NCI-H510A treated with DMSO at 0.1 percent for 48 hours (cell line): Measurements from ENCODE around the gene AP4E1.
"Not testable (repeated sequence)": the region's sequence is repeated elsewhere in the genome, so short reads cannot be mapped to it uniquely, and the experiment has no call there.

Source experiments
- DNase-seq: peaks from one replicate; lab custom pipeline; 2025; lab: John Stamatoyannopoulos, UW

AP4E1 gene

DNA sequence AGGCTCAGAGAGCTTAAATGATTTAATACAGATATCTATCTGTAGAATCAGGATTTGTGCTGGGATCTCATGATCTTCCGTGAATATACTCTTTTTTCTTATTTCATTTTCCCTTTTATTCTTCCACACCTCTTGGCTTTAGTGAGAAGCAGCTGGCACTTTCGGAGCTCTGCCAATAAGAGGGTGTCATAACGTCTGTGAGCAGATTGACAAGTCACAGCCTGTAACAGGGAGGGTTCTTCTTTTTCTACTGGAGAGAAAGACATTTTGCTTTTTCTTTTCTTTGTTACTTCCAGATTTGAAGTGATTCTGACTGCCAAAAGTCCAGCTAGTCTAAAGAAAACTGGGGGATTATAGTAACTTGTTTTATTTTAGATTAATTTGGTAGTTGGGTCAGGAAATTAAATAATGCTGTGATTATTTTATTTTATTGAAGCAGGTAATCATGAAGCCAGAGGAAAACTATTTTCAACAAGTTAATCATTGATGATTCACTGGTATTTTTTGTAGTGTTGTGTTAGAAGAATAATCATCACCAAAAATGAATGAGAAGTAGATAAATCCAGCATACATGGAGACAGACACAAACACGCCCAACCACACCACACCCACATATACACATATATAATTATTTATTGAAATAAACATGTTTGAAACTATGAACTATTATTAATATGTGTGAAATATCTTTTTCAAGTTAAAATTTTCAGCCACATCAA lies 116.4 kb downstream of the AP4E1 start:
- DNase-seq, result no peak

DNA sequence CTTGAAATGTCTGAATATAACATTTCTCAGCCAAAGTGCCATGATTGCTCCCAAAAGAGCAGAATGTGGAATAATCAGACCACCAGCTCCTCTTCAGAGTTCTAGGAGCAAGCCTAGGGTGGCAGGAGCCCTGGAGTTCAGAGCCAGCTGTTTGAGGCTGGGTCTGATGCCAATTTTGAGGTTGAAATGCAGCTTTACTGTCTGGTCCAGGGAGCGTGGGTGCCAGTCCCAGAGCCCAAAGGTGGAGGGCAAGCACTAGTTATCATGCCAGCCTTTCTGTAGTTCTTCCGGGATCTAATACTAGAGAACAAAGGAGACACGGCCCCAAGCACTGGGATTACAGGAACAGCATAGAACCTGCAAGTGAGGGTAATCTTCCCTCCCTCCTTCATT lies 117.0 kb downstream of the AP4E1 start:
- no peak for DNase-seq

DNA sequence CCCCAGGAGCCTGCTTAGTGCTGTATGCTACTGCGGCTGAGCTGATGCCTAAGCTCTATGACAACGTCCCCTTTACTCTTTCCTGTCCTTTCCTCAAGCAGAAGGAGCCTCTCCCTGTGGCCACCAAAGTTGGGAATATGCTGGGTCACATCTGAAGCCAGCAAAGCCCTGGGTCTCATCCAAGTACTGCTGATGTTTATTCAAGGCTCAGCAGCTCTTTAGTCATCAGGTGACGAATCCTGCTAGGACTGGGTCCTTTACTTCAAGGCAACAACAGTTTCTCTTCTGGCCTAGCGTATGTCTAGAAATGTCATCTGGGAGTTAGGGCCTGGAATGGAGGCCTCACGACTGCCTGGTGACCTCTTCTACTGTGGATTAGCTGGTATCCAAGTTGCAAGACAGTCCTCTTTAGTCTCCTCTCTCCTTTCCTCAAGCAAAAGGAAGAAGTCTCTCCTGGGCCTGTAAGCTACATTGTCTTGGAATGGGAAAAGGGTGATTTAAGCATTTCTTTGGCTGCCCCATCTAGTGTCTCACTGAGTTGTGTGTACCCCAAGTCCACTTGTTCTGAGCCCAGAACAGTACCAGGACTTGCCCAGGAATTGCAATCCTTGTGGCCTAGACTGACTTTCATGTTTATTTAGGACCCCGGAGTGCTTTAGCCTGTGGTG lies 122.3 kb downstream of the AP4E1 start:
- no peak for DNase-seq

- DNase-seq, result not testable (repeated sequence)
Observed at GRCh38 chr15:51037474-51037873, 129.0 kb downstream of the AP4E1 start.

DNA sequence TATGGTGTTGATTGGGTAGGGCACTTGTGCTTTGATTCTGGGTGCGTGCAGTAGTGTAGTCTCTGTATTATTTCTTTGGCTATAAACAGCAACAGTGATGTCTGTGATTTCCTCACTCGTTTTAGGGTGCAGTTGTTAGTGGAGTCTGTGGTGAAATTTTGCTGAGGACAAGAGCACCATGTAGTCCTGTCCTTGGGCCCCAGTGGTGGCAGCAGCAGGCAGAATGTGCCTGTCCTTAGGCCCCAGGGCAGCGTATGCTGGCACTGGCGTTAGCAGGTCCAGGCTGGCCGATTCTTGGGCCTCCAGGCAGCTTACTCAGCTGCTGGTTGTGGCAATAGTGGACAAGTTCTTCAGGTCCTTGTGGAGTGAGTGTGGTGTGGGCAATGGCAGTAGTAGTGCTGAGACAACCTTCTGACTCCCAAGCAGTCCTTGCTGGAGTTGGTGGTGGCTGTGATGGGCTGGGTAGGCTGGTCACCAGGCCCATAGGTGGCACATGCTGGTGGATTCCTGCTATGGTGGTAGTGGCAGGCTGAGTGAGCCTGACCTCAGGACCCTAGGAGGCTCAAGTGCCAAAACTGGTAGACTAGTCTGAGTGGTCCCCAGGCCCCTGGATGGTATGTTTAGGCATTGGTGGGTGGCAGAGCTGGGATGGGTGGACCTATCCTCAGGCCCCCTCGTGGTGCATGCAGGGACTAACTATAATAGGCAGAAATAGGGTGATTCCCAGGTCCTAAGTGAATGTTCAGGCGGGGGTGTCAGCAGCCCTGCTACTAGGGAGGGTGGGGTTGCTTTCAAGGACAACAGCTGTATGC lies 129.9 kb downstream of the AP4E1 start:
- DNase-seq, result no peak

GRCh38 chr15:51038974-51039319 lies 130.5 kb downstream of the AP4E1 start:
- no peak for DNase-seq

GRCh38 chr15:51044037-51044727 lies 135.7 kb downstream of the AP4E1 start:
- DNase-seq, result no peak

- DNase-seq, result no peak
Observed at GRCh38 chr15:51046016-51046415, 137.5 kb downstream of the AP4E1 start.

DNA sequence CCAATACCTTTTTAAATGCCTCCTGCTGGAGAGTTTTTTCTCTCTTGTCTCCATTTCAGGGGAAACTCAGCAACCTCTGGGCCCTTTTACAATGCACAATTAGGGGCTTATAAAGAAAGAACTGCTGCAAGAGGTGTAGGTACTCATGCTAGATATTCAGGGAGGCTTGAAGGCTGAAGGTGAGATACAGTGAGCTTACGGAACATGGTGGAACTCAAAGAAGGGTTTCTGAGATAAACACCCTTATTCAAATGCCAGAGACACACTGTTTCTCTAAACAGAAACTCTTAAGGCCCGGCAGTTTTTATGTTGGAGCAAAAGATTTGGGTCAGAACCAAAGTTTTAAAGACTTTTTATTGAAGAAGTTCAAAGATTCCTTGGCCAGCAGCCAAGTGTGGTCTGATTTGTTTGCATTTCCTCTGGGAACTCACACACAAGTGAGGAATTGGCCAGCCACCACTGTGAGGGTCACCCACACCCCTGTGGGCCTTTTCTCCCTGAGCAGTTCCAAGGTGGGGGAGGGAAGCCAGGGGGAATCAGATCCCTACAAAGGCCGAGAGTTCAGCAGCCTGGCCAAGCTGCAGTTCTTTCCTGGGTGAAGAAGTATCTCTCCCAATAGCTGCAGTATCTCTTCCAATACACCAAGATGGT lies 138.4 kb downstream of the AP4E1 start:
- no peak for DNase-seq

DNA sequence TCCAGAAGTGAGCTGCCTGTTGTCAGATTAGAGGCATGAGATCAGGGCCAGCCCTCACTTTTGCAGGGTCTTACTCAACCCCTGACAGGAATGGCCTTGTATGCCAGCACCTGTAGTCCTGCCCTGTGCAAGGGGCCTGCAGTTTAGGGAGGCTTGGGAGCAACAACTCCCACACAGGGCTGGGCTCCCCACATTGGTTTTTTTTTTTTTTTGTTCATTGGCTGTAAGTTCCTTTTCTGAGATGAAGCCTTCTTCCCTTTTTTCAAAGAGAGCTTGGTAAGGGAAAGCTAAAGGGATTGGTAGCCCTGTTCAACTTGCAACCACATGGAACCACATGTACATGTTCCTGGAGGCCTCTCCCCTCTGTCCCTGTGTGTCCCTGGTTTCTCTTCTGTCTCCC lies 139.8 kb downstream of the AP4E1 start:
- no peak for DNase-seq

DNA sequence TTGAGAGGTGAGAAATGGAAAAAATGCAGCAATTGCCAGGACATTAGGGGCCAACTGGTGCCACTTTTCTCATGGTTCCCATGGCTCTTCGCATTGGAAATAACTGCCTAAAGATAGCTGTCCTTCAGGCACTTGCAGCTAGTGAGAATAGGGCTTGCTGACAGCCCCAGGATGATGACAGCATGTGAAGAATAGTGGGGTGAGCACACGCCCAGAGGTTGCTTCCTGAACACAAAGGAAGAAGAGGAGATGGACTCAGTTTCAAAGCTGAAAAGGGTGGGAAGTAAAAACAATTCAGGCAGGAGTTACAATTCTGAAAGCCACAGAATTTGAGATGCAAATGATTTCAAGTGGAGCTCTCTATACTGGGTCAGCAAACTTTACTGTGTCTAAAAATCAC lies 140.6 kb downstream of the AP4E1 start:
- no peak for DNase-seq

GRCh38 chr15:51051776-51052175 lies 143.3 kb downstream of the AP4E1 start:
- no peak for DNase-seq

- no peak for DNase-seq
Observed at GRCh38 chr15:51053571-51053970, 145.1 kb downstream of the AP4E1 start.

DNA sequence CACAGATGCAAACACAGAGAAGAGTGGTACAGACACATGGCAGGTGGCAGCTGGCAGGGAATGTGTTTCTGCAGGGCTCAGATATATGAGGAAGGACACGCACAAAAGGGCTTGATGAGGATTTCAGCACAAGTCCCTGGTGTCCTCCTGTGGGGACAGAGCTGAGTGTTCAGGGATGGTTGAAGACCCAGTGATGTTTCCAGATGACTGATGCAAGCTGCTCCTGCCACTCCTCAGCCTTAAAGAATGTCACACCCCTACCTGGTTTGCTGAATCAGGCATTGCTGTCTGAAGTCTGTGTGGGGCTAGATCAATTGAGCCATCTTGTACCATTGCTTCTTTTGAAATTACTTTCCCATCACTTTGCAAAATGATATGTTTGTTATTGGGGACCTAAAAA lies 146.1 kb downstream of the AP4E1 start:
- DNase-seq, result no peak
